GM06990 (cell line): ENCODE measurements around the gene NAIF1.

Experiments
- DNase-seq: peaks from one replicate; pipeline ENCODE4 v3.0.0-alpha.2; 2011; ENCODE audit not compliant: insufficient read length; ENCODE audit errors: extremely low read depth
- H3K27me3 ChIP-seq: replicated peaks from 2 replicates; pipeline ENCODE4 v1.6.0; 2011; ENCODE audit warnings: low read length; ENCODE audit not compliant: control insufficient read depth, insufficient read depth
- H3K36me3 ChIP-seq: 2 replicates; pipeline ENCODE4 v1.5.1; 2011; ENCODE audit warnings: low read length; ENCODE audit not compliant: control insufficient read depth, insufficient read depth
- H3K4me3 ChIP-seq: replicated peaks from 2 replicates; pipeline ENCODE4 v1.5.1; 2011; ENCODE audit warnings: low read depth, mild to moderate bottlenecking, control low read depth, low read length
- CTCF ChIP-seq: IDR thresholded peaks from 2 replicates; pipeline ENCODE4 v1.5.1; 2011; ENCODE audit warnings: low read length, control low read depth, mild to moderate bottlenecking, inconsistent platforms; ENCODE audit not compliant: insufficient read depth, poor library complexity, severe bottlenecking

Gene NAIF1

GRCh38 chr9:128084746-128085145, 17.6 kb upstream of the NAIF1 start:
- no peaks in the 10 kb centered on the region; the same call in 1 of the 2 replicates for H3K36me3 ChIP-seq
- DNase-seq = no peak
- no peak overlapping the region for H3K4me3 ChIP-seq

GRCh38 chr9:128082151-128082550, 15.0 kb upstream of the NAIF1 start:
- DNase-seq = no peak
- no peaks in the 10 kb centered on the region for H3K27me3 ChIP-seq
- no peak overlapping the region for H3K4me3 ChIP-seq
- no peak for TF ChIP-seq CTCF
- H3K36me3 ChIP-seq = no peaks in the 10 kb centered on the region

More at GRCh38 chr9:128084746-128085145, 17.6 kb upstream of the NAIF1 start:
- H3K27me3 ChIP-seq = no peaks in the 10 kb centered on the region
- TF ChIP-seq CTCF = no peak

- no peaks in the 10 kb centered on the region for H3K36me3 ChIP-seq
Measured at GRCh38 chr9:128081056-128081455, 13.9 kb upstream of the NAIF1 start.

GRCh38 chr9:128080206-128080605, 13.1 kb upstream of the NAIF1 start:
- no peaks in the 10 kb centered on the region for H3K36me3 ChIP-seq
- no peak for TF ChIP-seq CTCF
- no peaks in the 10 kb centered on the region for H3K27me3 ChIP-seq
- no peak for DNase-seq
- no peak overlapping the region for H3K4me3 ChIP-seq

More at GRCh38 chr9:128081056-128081455, 13.9 kb upstream of the NAIF1 start:
- H3K4me3 ChIP-seq = no peak overlapping the region
- no peak for DNase-seq
- H3K27me3 ChIP-seq = no peaks in the 10 kb centered on the region
- TF ChIP-seq CTCF = no peak

GRCh38 chr9:128078504-128079434, 11.6 kb upstream of the NAIF1 start:
- TF ChIP-seq CTCF = no peak
- H3K27me3 ChIP-seq = no peaks in the 10 kb centered on the region
- DNase-seq = no peak
- no peak overlapping the region for H3K4me3 ChIP-seq
- H3K36me3 ChIP-seq = no peaks in the 10 kb centered on the region
